PC-3 (cell line): ENCODE data around the gene UNC13A.

Experiments
- EZH2 ChIP-seq: fragments of 300-600 bp; sonication (generic); IDR thresholded peaks from one replicate; pipeline ENCODE4 v1.6.1; 2017; ENCODE audit warnings: antibody characterized with exemption, mild to moderate bottlenecking, low read length; ENCODE audit not compliant: unreplicated experiment
- EZH2phosphoT487 ChIP-seq: fragments of 300-600 bp; sonication (generic); IDR thresholded peaks from 2 replicates; pipeline ENCODE4 v1.6.1; 2018; ENCODE audit warnings: mild to moderate bottlenecking, antibody characterized with exemption, low read length, borderline replicate concordance
- TF ChIP-seq, protein P1 (sequence below): fragments of 300-600 bp; sonication (generic); conservative IDR thresholded peaks from 2 replicates; pipeline ENCODE4 v1.5.1; 2017; ENCODE audit warnings: antibody characterized with exemption, low read depth, mild to moderate bottlenecking, low read length

DNA sequence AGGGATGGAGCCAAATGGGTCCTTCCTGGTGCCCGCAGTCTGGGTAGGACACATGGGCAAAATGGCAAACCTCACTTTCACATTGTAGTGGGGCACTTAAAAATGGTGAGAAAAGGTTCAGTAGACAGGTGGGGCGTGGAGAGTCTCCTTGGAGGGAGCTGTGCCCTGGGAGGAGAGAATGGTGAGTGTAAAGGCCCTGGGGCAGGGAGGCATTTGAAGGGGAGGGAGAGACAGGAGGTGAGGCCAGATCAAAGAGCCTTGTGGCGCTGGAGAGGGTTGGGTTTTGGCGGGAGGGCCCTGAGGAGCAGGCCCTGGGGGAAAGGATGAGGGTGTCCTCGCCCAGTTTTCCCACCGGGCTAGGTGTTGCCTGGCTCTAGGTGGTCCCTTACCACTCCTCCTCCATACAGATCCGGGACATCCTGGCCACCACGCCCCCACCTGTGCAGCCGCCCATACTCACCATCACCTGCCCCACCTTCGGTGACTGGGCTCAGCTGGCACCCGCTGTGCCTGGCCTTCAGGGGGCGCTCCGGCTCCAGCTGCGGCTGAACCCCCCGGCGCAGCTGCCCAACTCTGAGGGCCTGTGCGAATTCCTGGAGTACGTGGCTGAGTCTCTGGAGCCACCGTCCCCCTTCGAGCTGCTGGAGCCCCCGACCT, 37.4 kb upstream of the UNC13A start:
- TF ChIP-seq, protein P1, sequence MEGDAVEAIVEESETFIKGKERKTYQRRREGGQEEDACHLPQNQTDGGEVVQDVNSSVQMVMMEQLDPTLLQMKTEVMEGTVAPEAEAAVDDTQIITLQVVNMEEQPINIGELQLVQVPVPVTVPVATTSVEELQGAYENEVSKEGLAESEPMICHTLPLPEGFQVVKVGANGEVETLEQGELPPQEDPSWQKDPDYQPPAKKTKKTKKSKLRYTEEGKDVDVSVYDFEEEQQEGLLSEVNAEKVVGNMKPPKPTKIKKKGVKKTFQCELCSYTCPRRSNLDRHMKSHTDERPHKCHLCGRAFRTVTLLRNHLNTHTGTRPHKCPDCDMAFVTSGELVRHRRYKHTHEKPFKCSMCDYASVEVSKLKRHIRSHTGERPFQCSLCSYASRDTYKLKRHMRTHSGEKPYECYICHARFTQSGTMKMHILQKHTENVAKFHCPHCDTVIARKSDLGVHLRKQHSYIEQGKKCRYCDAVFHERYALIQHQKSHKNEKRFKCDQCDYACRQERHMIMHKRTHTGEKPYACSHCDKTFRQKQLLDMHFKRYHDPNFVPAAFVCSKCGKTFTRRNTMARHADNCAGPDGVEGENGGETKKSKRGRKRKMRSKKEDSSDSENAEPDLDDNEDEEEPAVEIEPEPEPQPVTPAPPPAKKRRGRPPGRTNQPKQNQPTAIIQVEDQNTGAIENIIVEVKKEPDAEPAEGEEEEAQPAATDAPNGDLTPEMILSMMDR, result peak; percentile 68
- TF ChIP-seq EZH2, result no peak
- no peak for TF ChIP-seq EZH2phosphoT487
